GM12873 (cell line): ENCODE data around the gene RNF208.

Experiments used
- TF ChIP-seq, protein P1 (sequence below): IDR thresholded peaks from 2 replicates; pipeline ENCODE4 v1.5.1; 2012; ENCODE audit warnings: low read depth, mild to moderate bottlenecking, moderate library complexity, low read length, control low read depth; ENCODE audit not compliant: insufficient read depth; ENCODE audit errors: missing control alignments

The RNF208 gene

DNA sequence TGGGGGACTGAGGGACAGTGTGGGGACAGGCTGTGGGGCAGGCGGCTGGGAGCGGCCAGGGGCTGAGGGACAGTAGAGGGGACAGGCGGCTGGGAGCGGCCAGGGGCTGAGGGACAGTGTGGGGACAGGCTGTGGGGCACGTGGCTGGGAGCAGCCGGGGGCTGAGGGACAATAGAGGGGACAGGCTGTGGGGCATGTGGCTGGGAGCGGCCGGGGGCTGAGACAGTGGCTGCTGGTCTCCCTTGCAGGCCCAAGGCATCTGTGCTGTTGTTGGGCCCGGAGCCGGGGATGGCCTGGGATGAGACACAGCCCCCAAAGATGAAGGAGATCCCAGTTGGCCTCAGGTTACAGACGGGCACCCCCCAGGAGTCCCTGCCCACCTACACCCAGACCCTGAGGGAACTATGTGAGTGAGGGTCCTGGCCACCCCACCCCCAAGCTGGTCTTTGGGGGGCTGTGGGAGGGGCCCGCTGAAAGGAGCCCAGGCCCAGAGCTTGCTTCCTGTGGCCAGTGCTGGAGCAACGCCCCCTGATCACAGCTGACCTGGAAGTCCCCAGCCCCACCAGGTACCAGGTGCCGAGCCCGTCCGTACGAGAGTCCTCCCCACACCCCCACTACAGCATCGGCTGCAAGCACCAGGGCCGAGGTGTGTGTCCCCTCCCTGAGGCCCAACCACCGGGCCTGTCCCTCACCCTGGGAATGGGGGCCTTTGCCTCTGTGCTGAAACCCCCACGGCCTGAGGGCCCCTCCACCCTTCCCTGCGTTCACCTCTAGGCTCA lies 29.6 kb upstream of the RNF208 start:
- TF ChIP-seq, protein P1, sequence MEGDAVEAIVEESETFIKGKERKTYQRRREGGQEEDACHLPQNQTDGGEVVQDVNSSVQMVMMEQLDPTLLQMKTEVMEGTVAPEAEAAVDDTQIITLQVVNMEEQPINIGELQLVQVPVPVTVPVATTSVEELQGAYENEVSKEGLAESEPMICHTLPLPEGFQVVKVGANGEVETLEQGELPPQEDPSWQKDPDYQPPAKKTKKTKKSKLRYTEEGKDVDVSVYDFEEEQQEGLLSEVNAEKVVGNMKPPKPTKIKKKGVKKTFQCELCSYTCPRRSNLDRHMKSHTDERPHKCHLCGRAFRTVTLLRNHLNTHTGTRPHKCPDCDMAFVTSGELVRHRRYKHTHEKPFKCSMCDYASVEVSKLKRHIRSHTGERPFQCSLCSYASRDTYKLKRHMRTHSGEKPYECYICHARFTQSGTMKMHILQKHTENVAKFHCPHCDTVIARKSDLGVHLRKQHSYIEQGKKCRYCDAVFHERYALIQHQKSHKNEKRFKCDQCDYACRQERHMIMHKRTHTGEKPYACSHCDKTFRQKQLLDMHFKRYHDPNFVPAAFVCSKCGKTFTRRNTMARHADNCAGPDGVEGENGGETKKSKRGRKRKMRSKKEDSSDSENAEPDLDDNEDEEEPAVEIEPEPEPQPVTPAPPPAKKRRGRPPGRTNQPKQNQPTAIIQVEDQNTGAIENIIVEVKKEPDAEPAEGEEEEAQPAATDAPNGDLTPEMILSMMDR = no peak

DNA sequence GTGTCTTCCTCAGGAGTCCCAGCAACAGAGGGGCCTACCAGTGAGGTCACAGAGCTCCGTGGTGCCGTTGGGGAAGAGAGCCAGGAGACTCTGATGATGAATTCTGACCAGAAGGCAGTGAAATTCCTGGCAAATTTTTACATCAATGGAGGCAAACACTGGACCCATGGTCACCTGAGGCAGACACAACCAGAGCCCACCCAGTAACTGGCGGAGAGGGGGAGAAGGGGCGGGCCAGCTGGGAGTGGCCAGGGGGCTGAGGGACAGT lies 29.1 kb upstream of the RNF208 start, which contains the start of gene STPG3:
STPG3 (plus strand) TSS at position 93 of the 268 bp plus-strand sequence; CDS start at position 94, 1 bp downstream.
- TF ChIP-seq, protein P1 = no peak

DNA sequence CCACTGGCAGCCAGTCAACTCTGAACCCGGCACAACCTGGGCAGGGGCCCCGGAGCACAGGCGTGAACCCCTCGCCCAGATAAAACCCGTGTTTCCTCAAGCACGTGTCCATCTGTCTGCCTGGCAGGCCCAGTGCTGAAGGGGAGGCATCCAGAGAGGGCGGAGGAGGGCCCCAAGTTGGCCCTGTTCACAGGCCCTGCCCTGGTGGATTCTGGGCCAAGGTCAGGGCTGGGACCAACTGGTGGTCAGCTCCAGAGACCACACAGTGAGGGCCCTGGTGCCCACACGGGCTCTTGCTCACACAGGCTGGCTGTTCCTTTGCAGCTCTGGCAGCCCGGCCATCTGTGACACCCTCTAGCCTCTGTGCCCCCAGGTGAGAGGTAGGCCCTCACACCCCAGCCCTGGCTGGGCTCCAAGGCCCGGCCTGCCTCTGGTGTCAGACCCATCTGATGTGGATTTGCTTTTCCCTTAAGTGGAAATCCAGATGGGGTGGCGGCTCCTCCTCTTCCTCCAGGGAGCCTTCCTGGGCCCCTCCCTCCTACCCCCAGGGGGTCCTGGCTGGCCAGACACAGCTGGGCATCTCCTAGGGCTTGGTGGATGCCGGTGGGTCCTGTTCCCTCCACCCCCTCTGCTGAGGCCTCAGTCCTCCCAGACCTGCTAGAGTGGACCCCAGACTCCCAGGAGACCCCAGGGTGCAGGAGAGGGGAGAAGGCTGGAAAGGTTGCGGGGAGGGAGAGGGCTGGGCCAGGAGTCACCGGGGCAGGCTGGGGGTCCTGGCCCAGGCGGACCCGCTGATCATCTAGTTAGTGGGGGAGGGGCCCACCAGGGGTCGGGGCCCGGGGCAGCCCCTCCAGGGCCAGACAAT lies 28.5 kb upstream of the RNF208 start:
- TF ChIP-seq, protein P1 = no peak

DNA sequence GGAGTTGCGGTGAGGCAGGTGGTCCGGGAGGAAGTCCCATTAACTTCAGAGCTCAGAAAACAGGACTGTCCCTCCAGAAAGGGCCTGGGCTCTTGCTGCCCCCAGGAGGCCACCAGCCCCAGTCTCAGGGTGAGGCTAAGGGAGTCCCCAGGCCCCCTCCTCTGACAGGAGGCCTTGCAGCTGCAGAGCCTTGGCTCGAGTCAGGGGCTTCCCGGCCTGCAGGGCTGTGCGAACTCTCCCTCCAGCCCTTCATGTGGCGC lies 25.8 kb upstream of the RNF208 start:
- TF ChIP-seq, protein P1 = no peak

DNA sequence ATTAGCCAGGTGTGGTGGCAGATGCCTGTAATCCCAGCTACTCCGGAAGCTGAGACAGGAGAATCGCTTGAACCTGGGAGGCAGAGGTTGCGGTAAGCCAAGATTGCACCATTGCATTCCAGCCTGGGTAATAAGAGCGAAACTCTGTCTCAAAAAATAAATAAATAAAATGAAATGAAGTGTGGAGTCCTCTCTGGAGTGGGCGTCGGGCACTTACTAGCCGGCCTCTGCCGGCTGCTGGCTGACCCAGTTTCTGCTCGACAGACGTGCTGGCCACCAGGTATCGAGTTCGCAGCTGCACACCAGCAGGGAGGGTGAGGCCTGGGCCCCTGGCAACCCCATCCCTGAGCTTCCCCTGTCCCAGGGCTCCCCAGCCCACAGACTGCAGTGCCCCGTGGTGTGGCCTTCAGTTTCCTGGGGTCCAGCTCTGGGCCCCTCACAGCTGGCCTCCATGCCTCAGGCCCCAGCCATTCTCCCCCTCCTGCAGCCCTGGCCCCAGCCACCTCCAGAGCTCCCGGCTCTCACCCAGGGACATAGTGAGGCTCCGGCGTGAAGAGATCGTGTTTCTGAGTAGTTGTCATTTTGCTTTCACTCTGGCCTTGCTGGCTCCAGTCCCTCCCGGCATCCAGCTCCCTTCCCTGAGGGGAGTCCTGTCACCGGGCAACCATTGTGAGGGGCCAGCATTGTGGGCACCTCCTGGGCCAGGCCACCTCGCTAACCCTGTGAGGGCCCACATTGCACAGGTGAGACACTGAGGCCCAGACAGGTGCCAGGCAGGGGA lies 25.3 kb upstream of the RNF208 start:
- TF ChIP-seq, protein P1 = no peak

DNA sequence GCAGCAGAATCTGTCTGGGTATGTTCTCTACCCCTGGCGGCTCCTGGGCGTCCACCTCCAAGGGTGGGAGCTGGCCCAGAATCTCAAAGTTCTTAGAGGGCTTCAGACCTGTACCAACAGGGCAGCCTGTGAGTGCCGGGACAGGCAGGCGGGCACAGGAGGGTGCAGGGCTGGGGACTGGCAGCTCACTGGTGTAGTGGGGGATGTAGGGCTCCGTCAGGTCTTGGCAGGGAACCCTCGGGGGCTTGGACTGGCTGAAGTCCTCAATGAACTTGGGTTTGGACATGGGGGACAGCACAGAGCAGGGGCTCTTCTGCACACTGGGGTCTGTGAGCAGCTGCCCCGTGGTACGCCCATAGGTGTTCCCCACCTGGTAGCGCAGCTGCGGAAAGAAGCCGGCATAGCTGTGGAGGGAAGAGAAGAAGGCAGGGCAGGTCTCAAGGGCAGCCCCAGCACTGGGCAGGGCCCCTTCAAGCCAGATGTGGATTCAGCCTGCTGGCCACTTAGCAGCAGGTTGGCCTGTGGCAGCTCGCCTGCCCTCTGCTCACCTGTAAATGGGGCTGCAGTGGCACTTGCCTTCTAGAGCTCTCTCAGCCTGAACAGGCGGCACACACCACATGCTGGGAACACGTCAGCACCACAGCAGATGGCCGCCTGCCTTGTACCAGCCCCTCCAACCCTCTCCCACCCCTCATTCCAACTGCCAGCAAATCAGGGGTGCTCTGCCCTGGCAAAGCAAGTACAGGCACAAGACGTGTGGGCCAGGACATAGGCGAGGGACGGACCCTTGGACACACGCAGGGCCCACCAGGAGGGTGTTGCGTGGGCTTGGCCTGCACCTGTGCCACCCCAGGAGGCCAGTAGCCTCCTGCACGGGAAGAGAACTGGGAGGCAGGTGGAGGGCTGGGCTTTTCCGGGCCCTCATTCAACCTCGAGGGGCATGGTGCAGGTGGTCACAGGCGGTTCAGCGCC lies 23.7 kb upstream of the RNF208 start:
- TF ChIP-seq, protein P1 = no peak
